ENCODE measurements around the gene GTPBP6.
A peak's percentile ranks its signal among the peaks of the same experiment; 100 is the strongest.
"Not testable (repeated sequence)": the region's sequence is repeated elsewhere in the genome, so short reads cannot be mapped to it uniquely, and the experiment has no call there.

Gene GTPBP6

DNA sequence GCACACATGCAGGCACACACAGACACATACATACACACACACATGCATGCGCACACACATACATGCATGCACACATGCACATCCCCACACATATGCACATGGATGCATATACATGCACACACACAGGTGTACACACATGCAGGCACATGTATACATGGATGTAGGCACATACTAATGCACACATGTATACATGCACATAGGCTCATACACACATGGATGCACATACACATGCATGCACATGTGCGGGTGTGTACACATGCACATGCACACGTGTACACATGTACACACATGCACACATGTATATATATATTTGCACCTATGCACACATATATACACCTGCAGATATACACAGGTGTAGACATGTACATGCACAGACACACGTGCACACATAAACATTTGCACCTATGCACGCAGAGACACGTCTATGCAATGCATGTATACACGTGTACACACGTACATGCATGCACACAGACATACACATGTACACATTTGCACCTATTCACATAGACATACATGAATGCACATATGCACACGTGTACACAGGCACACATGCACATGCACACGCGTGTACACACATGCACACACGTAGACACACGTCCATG lies 33.4 kb downstream of the GTPBP6 start:
- H3K27me3 ChIP-seq (ENCODE audit: control insufficient read depth, low read length), result no peaks in the 10 kb centered on the region
- H4K20me1 ChIP-seq (ENCODE audit: control insufficient read depth, insufficient read depth, low read depth, low read length), result peaks cover 5% of the 10 kb centered on the region
- H3K36me3 ChIP-seq (ENCODE audit: control insufficient read depth, low read length), result peaks cover 70% of the 10 kb centered on the region
- no peak overlapping the region for H3K27ac ChIP-seq (ENCODE audit: low read depth, low read length)
- no peaks in the 10 kb centered on the region for H3K9me3 ChIP-seq (ENCODE audit: control insufficient read depth, insufficient read depth, low read length)
- no peaks in the 10 kb centered on the region for H3K9me2 ChIP-seq (replicated peaks; ENCODE audit: control insufficient read depth, low read length)
- H3K4me2 ChIP-seq (ENCODE audit: low read length), result 0 out of 2 replicates have a peak overlapping the region, but pooled peaks have one; percentile 11
- H3K79me2 ChIP-seq (ENCODE audit: control insufficient read depth, low read length), result peaks cover 63% of the 10 kb centered on the region
- peaks cover 24% of the 10 kb centered on the region for H3F3A ChIP-seq (ENCODE audit: control insufficient read depth, insufficient read depth)
- TF ChIP-seq, protein P1, sequence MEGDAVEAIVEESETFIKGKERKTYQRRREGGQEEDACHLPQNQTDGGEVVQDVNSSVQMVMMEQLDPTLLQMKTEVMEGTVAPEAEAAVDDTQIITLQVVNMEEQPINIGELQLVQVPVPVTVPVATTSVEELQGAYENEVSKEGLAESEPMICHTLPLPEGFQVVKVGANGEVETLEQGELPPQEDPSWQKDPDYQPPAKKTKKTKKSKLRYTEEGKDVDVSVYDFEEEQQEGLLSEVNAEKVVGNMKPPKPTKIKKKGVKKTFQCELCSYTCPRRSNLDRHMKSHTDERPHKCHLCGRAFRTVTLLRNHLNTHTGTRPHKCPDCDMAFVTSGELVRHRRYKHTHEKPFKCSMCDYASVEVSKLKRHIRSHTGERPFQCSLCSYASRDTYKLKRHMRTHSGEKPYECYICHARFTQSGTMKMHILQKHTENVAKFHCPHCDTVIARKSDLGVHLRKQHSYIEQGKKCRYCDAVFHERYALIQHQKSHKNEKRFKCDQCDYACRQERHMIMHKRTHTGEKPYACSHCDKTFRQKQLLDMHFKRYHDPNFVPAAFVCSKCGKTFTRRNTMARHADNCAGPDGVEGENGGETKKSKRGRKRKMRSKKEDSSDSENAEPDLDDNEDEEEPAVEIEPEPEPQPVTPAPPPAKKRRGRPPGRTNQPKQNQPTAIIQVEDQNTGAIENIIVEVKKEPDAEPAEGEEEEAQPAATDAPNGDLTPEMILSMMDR (IDR thresholded peaks at IDR 0.05; ENCODE audit: low read depth, low read length, poor library complexity, severe bottlenecking), result no peak
- TF ChIP-seq EZH2phosphoT487 (IDR thresholded peaks at IDR 0.05; ENCODE audit: borderline replicate concordance, low read length), result no peak
- H3K4me3 ChIP-seq (ENCODE audit: low read length), result no peak overlapping the region
- H3K4me1 ChIP-seq (ENCODE audit: control insufficient read depth, low read length), result peaks cover 15% of the 10 kb centered on the region

DNA sequence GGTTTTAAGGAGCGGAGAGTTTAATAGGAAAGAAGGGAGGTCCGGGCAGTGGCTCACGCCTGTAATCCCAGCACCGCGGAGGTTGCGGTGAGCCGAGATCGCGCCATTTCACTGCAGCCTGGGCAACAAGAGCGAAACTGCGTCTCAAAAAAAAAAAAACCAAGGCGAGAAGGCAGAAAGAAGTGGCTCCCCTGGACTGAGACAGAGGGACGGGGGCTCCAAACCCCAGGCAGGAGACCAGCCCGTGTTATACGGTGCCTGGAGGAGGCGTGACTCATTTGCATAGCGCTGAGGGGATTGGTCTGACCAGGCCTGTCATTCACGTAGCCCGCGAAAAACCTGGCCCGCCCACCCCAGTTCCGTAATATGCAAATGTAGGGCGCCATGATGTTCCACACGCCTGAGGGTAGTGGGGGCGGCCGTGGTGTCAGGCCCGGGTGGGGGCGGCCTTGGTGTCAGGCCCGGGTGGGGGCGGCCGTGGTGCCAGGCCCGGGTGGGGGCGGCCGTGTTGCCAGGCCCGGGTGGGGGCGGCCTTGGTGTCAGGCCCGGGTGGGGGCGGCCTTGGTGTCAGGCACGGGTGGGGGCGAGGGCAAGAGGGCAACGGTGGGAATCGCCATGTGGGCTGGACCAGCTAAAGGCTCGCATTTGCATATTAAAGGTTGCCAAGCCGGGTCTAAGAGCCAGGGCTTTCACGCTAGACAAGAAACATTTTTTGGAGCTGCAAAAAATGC lies 35.3 kb downstream of the GTPBP6 start:
- Histone ChIP-seq H3K9me2 (replicated peaks; ENCODE audit: control insufficient read depth, low read length) (no peaks in the 10 kb centered on the region), H3K36me3 (ENCODE audit: control insufficient read depth, low read length) (peaks cover 54% of the 10 kb centered on the region), H4K20me1 (ENCODE audit: control insufficient read depth, insufficient read depth, low read depth, low read length) (peaks cover 5% of the 10 kb centered on the region), H3K4me2 (ENCODE audit: low read length) (peak overlapping the region; percentile 84), H3K27ac (ENCODE audit: low read depth, low read length) (peak overlapping the region; percentile 96), H3K79me2 (ENCODE audit: control insufficient read depth, low read length) (peaks cover 65% of the 10 kb centered on the region), H3K9me3 (ENCODE audit: control insufficient read depth, insufficient read depth, low read length) (no peaks in the 10 kb centered on the region), H3K4me1 (ENCODE audit: control insufficient read depth, low read length) (peaks cover 32% of the 10 kb centered on the region), H3K27me3 (ENCODE audit: control insufficient read depth, low read length) (no peaks in the 10 kb centered on the region), H3F3A (ENCODE audit: control insufficient read depth, insufficient read depth) (peaks cover 37% of the 10 kb centered on the region), H3K4me3 (ENCODE audit: low read length) (peak overlapping the region; percentile 99)
- TF ChIP-seq, protein P1 (IDR thresholded peaks at IDR 0.05; ENCODE audit: low read depth, low read length, poor library complexity, severe bottlenecking), result no peak
- TF ChIP-seq EZH2phosphoT487 (IDR thresholded peaks at IDR 0.05; ENCODE audit: borderline replicate concordance, low read length), result no peak

DNA sequence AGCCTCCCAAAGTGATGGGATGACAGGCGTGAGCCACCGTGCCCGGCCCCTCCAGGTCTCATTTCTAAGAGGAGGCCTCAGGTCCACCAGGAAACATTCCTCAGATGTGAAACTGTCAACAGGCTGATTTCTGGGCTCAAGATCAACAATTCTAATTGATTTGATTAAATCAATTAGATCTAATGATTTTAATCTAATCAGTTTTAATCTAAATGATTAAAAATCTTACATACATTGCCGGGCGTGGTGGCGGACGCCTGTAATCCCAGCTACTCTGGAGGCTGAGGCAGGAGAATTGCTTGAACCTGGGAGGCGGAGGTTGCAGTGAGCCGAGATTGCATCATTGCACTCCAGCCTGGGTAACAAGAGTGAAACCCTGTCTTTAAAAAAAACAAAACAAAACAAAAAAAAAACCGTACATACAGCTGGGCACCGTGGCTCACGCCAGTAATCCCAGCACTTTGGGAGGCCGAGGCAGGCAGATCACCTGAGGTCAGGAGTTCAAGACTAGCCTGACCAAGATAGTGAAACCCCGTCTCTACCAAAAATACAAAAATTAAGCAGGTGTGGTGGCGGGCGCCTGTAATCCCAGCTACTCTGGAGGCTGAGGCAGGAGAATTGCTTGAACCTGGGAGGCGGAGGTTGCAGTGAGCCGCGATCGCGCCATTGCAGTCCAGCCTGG lies 36.5 kb downstream of the GTPBP6 start:
- Histone ChIP-seq H3K4me2 (ENCODE audit: low read length) (peak overlapping the region; percentile 84), H3K27ac (ENCODE audit: low read depth, low read length) (peak overlapping the region; percentile 96), H3K36me3 (ENCODE audit: control insufficient read depth, low read length) (peaks cover 47% of the 10 kb centered on the region), H3K4me3 (ENCODE audit: low read length) (peak overlapping the region; percentile 99), H3F3A (ENCODE audit: control insufficient read depth, insufficient read depth) (peaks cover 37% of the 10 kb centered on the region), H3K4me1 (ENCODE audit: control insufficient read depth, low read length) (peaks cover 35% of the 10 kb centered on the region), H3K79me2 (ENCODE audit: control insufficient read depth, low read length) (peaks cover 59% of the 10 kb centered on the region)
- H4K20me1 ChIP-seq (ENCODE audit: control insufficient read depth, insufficient read depth, low read depth, low read length); H3K9me3 ChIP-seq (ENCODE audit: control insufficient read depth, insufficient read depth, low read length); H3K9me2 ChIP-seq (replicated peaks; ENCODE audit: control insufficient read depth, low read length); H3K27me3 ChIP-seq (ENCODE audit: control insufficient read depth, low read length): not testable (repeated sequence)

Measured in DOHH2 (cell line).